AG09319 (cell line): ENCODE measurements around the gene CLRN1.

Experiments used
- DNase-seq: peaks from one replicate; pipeline ENCODE4 v3.0.0-alpha.2; 2010; ENCODE audit warnings: low read depth; ENCODE audit errors: extremely low read depth
- TF ChIP-seq, protein P1 (sequence below): IDR thresholded peaks from 2 replicates; pipeline ENCODE4 v1.5.1; 2011; ENCODE audit warnings: low read depth, mild to moderate bottlenecking, inconsistent platforms, low read length, moderate library complexity

The CLRN1 gene

DNA sequence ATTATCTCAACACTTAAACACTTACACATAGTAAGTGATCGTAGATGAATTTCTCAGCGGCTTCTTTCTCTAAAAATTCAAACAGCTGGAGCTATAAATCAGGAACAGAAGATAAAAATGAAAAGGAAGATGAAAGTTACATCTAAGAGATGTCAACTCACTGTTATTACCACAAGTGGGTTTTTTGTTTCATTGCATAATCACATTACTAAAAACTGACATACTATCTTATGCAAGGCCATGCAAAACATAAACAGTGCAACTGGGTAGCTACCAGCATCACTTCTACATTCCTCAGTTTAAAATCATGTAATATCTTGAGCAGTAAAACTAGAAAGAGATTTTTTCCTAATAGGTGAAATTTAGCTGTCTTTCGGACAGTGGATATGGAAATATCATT is 82.2 kb downstream of the CLRN1 start:
- no peak for DNase-seq
- TF ChIP-seq, protein P1, sequence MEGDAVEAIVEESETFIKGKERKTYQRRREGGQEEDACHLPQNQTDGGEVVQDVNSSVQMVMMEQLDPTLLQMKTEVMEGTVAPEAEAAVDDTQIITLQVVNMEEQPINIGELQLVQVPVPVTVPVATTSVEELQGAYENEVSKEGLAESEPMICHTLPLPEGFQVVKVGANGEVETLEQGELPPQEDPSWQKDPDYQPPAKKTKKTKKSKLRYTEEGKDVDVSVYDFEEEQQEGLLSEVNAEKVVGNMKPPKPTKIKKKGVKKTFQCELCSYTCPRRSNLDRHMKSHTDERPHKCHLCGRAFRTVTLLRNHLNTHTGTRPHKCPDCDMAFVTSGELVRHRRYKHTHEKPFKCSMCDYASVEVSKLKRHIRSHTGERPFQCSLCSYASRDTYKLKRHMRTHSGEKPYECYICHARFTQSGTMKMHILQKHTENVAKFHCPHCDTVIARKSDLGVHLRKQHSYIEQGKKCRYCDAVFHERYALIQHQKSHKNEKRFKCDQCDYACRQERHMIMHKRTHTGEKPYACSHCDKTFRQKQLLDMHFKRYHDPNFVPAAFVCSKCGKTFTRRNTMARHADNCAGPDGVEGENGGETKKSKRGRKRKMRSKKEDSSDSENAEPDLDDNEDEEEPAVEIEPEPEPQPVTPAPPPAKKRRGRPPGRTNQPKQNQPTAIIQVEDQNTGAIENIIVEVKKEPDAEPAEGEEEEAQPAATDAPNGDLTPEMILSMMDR = no peak

DNA sequence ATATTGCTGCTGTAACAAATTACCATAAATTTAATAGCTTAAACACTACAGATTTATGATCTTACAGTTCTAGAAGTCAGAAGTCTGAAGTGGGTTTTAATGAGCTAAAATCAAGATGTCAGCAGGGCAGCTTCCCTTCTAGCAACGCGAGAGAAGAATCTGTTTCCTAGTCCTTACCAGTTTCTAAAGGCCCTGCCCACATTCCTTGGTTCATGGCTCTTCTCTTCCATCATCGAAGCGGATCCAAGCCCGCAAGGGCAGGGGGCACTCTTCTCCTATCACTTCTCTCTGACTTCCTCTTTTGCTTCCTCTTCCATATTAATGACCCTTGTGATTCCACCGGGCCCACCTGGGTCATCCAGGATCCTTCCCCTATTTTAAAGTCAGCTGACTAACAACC is 83.4 kb downstream of the CLRN1 start:
- no peak for DNase-seq
- TF ChIP-seq, protein P1 = no peak

DNA sequence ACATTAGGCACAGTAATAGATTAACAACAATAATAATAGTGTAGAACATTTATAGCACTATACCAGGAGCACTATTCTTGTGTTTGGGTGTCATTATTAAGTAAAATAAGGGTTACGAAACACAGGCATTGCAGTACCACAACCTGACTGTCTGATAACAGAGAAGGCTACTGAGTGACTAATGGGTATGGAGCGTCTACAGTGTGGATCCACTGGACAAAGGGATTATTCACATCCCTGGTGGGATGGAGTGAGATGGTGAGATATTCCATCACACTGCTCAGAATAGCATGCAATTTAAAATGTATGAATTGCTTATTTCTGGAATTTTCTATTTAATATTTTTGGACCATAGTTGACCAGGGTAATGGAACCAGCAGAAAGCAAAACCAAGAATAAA is 85.5 kb downstream of the CLRN1 start:
- DNase-seq = no peak
- TF ChIP-seq, protein P1 = no peak

DNA sequence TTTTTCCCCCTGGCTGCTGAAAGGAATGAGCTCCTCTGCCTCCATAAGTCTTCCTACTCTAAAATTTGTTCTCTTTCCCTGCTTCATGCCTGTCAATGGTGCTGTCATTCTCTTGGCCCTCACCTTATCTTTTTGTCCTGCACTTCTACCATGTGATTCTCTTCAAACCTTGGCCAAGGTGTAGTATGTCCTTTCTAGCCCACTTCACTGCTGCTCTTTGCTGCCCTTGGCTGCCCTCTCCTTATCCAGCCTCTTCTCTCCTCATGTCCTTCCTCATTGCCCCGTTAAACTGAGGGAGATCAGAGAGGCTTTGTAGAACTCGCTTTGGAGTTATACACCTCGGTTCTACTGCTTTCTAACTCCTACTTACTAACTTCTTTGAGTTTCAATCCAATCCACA is 87.0 kb downstream of the CLRN1 start:
- no peak for DNase-seq
- TF ChIP-seq, protein P1 = no peak

DNA sequence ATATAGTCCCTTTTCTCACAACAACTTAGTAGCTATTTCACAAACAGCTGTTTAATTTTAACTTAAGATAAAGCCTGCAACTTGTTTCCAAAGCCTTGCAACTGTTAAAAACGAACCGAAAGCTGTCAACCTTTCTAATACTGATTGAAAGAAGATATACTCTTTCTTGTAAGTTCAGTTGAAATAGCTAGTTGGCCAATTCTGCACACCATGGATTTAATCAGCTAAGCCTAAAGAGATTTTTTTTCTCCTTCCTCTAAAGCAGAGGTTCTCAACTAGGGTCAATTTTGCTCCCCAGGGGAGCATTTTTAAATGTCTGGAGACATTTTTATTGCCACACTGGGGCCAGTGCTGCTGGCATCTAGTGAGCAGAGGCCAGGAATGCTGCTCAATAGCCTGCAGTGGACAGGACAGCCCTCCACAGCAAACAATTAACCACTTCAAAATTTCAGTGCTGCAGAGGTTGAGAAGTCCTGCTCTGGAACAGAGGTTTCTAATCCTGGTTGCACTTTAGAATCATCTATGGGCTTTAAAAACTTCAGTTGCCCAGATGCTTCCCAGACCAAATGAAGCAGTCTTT is 93.4 kb downstream of the CLRN1 start:
- no peak for DNase-seq
- TF ChIP-seq, protein P1 = no peak

DNA sequence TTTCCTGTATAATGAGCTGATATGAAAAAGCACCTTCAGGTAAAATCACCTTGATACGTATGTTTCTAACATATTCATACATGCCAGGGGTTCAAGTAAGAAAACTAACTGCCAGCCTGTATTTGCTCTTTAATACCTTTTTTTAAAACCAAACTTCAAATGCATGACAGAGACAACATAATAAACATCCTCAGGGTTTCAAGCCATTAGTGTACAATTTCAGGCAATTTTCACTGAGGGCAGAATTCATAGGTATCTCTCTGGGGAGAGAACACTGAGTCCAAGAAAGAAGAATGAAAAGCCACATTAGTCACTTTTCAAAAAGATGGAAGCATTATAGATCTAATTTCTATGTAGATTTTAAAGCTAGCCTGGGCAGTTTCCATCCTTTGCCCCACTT is 94.2 kb downstream of the CLRN1 start:
- TF ChIP-seq, protein P1 = no peak
- DNase-seq = no peak

DNA sequence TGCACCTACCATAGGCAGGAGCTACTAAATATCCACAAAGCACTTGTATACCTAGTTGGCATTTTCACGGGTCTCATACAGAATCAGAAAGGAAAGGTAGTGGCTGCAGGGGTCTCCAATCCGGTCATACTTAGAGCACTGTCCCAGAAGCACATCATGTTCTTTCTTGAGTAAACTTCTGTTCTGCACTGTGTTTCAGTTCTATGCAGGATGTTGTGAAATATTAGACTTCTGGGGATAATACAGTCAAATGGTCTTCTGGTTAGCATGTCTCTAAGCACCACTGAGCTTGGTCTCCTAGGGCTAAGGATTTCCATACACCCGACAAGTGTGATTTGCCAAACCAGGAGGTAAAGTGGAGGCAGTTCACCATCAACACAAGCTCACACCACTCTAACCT is 95.2 kb downstream of the CLRN1 start:
- no peak for DNase-seq
- TF ChIP-seq, protein P1 = no peak
